Measurements from ENCODE around the gene C2.

Gene C2

GRCh38 chr6:31886541-31886991, 41.0 kb upstream of the C2 start:
- peaks cover 56% of the 10 kb centered on the region for H3K36me3 ChIP-seq
- no peak for TF ChIP-seq CTCF (IDR thresholded peaks at IDR 0.05)
- no peaks in the 10 kb centered on the region for H3K9me3 ChIP-seq
- no peaks in the 10 kb centered on the region for H3K4me1 ChIP-seq (ENCODE audit: control insufficient read depth in 1 of 2, insufficient read depth in 1 of 2, low read depth in 1 of 2, low read length in 1 of 2)
- H3K27me3 ChIP-seq: no peaks in the 10 kb centered on the region
- no peak overlapping the region for H3K4me3 ChIP-seq (ENCODE audit: low read depth in 1 of 2, low read length in 1 of 2)
- no peak overlapping the region for H3K27ac ChIP-seq

DNA sequence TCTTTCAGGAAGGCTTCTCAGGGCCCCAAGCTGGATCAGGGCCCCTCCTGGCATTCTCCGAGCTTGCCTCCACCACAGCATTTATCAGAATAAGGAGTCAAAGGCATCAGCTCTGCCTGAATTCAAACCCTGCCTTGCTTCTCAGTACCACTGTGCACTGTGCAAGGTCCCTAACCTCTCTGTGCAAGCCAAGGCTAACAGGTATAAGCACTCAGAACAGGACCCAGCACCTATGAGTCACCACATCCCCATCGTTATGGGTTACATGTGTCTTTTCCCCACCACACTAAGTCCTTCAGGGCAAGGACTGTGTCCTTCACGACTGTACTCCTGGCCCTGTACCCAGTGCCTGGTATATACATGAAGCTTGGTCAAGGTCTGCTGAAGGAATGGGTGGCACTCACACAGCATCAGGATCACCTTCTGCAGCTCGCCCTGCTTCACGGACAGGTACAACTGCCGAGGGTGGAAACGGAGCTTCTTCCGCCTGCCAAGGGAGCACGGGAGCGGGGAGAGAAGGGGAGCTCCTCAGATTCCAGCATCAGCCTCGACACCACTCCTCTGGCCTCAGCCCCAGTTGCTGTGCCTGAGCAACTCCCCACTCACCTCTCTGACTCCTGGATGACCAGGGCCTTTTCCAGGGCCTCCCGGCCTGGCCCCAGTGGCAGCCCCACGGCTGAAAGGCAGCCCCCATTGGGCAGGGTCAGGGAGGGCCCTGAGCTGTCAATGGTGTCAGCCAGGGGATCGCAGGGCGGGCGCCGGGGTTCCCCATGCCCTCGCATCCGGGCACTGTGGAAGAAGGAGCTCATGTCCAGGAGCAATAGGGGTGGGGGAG, 40.1 kb upstream of the C2 start:
- peaks cover 53% of the 10 kb centered on the region for H3K36me3 ChIP-seq
- no peak overlapping the region for H3K27ac ChIP-seq
- no peaks in the 10 kb centered on the region for H3K27me3 ChIP-seq
- no peak for TF ChIP-seq CTCF (IDR thresholded peaks at IDR 0.05)
- H3K4me3 ChIP-seq (ENCODE audit: low read depth in 1 of 2, low read length in 1 of 2): no peak overlapping the region
- H3K9me3 ChIP-seq: no peaks in the 10 kb centered on the region
- H3K4me1 ChIP-seq (ENCODE audit: control insufficient read depth in 1 of 2, insufficient read depth in 1 of 2, low read depth in 1 of 2, low read length in 1 of 2): no peaks in the 10 kb centered on the region

DNA sequence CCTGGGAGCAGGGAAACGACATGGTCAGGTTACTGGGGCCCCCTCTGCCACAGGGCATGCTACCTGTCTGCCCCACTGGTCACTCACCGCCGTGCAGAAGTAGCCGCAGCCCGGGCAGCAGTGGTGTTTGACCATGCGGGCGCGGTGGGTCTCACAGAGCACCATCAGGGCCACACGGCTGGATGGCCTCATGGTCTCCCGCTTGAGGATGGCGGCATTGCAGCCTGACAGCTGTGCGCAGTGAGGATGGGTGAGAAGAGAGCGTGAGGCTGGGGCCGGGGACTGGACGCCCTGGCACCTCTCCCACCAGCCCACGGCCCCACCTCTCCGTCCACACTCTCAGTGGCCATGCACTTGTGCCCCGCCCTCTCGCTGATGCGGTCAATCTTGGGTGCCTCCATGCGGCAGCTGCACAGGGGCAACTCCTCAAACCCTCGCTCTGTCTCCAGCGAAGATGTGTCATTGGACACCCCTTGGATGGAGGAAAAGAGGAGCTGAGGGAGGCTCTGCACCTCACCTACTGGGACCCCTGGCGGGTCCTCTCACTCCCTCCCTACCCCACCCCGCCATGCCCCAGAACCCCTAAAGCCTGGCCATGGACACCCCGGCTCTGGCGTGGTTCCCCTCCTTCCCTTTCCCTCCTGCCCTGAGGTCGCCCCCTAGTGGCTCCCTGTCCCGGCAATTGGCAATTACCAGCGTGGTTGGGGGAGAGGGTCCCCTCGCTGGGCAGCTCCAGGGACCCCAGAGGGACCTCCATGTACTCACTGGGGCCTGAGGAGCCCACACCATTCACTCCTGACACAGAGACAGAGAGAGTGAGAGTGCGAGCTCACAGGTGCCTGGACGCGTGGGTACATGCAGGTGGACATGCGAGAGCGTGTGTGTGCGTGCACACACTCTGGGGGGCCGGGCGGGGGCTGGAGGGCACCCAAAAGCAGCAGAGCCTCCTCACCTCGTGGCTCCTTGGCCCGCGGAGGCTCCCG, 39.0 kb upstream of the C2 start:
- Histone ChIP-seq H3K9me3 (no peaks in the 10 kb centered on the region), H3K4me1 (ENCODE audit: control insufficient read depth in 1 of 2, insufficient read depth in 1 of 2, low read depth in 1 of 2, low read length in 1 of 2) (no peaks in the 10 kb centered on the region), H3K36me3 (peaks cover 42% of the 10 kb centered on the region), H3K27ac (no peak overlapping the region), H3K27me3 (no peaks in the 10 kb centered on the region), H3K4me3 (ENCODE audit: low read depth in 1 of 2, low read length in 1 of 2) (no peak overlapping the region)
- TF ChIP-seq CTCF (IDR thresholded peaks at IDR 0.05): peak; percentile 60

GRCh38 chr6:31889331-31889972, 38.1 kb upstream of the C2 start:
- H3K4me1 ChIP-seq (ENCODE audit: control insufficient read depth in 1 of 2, insufficient read depth in 1 of 2, low read depth in 1 of 2, low read length in 1 of 2): no peaks in the 10 kb centered on the region
- no peak overlapping the region for H3K27ac ChIP-seq
- H3K36me3 ChIP-seq: peaks cover 33% of the 10 kb centered on the region
- no peaks in the 10 kb centered on the region for H3K27me3 ChIP-seq
- no peaks in the 10 kb centered on the region for H3K9me3 ChIP-seq
- TF ChIP-seq CTCF (IDR thresholded peaks at IDR 0.05): no peak
- no peak overlapping the region for H3K4me3 ChIP-seq (ENCODE audit: low read depth in 1 of 2, low read length in 1 of 2)

DNA sequence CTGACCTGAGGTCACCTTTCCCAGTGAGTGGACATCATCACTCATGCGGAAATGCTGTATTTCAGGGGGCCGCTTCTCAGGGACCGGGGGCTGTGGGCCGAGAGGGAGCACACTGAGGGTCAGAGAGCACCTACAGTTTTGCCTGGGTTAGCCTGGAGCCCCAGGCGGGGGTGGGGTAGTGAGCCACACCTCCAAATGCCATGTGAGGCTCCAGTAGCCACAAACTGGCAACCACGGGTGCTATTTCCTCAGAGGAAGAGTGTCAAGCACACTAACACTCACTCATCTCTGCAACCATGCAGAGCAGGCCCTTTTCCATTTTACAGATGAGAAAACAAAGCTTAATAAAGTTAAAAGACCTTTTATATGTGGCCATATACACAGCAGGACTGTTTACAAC, 34.7 kb upstream of the C2 start:
- H3K9me3 ChIP-seq: no peaks in the 10 kb centered on the region
- peaks cover 11% of the 10 kb centered on the region for H3K36me3 ChIP-seq
- TF ChIP-seq CTCF (IDR thresholded peaks at IDR 0.05): no peak
- H3K4me1 ChIP-seq (ENCODE audit: control insufficient read depth in 1 of 2, insufficient read depth in 1 of 2, low read depth in 1 of 2, low read length in 1 of 2): peaks cover 0 to 2% of the 10 kb centered on the region in 2 experiments
- no peaks in the 10 kb centered on the region for H3K27me3 ChIP-seq
- H3K4me3 ChIP-seq (ENCODE audit: low read depth in 1 of 2, low read length in 1 of 2): no peak overlapping the region
- H3K27ac ChIP-seq: no peak overlapping the region

Data from neutrophil (primary cell).